GM19438 (cell line): ENCODE data around the gene TTLL8.
"Not testable (repeated sequence)": the region's sequence is repeated elsewhere in the genome, so short reads cannot be mapped to it uniquely, and the experiment has no call there.

Source experiments
- ATAC-seq: cut with Tn5 transposase; IDR thresholded peaks from one replicate; pipeline ENCODE4 v1.9.1; 2021; ENCODE audit warnings: low read depth; ENCODE audit not compliant: unreplicated experiment

TTLL8 gene

DNA sequence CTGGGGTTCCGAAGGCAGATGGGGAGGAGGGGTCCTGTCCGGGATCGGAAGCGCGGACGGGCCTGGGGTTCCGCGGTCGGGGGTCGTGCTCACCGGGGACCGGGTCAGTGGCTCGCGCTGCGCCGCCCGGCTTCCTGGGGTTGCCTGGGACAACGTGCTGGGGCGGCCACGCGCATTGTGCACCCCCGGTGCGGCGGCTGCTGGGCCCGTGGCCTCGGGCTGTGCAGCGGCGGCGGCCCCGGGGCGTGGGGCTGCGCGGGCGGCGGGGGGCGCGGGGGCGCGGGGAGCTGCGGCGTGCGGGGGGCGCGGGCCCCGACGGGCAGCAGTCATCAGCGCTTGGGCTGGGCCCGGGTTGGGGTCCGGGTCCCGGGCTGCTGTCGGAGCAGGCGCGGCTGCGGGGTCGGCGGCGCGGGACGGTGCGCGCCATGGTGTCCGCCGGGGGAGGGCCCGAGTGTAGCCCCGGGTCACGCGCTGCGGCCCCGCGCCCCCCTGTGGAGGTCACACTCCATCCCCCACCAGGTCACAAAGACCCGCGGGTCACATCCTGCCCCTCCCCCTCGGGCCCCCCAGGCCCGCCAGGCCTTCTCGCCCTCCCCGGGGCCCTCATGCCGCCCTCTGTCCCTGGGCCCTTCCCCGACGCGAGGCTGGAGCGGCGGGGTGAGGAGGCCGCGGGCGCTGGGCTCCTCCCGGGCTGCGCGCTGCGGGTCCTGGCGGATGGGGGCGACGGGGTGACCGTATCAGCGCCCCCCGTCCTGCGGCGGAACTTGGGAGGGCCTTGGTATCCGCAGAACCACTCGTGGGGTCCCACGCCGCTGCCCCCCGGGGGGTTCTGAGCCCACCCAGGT is at the start of gene TTLL8:
Gene TTLL8 (minus strand): TSS at position 238 of the 845 bp plus-strand sequence.
- ATAC-seq = no peak

DNA sequence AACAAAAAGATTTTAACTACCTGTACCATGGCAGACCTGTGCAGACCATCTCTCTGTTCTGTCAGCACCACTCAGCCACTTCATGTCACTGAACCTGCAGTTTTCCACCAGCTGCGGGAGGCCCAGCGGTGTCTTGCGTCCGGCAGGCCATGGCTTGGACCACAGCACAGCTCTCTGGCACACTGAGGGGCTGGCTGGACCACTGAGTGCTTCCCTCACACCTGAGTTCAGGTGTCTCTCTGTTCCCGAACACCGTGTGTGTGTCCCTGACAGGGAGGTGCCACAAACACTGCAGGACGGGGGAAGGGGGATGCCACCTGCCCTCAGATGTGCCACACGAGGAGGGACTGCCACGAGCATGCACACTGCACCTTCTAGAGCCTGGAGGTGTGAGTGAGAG is 49.4 kb upstream of the TTLL8 start:
- no peak for ATAC-seq

DNA sequence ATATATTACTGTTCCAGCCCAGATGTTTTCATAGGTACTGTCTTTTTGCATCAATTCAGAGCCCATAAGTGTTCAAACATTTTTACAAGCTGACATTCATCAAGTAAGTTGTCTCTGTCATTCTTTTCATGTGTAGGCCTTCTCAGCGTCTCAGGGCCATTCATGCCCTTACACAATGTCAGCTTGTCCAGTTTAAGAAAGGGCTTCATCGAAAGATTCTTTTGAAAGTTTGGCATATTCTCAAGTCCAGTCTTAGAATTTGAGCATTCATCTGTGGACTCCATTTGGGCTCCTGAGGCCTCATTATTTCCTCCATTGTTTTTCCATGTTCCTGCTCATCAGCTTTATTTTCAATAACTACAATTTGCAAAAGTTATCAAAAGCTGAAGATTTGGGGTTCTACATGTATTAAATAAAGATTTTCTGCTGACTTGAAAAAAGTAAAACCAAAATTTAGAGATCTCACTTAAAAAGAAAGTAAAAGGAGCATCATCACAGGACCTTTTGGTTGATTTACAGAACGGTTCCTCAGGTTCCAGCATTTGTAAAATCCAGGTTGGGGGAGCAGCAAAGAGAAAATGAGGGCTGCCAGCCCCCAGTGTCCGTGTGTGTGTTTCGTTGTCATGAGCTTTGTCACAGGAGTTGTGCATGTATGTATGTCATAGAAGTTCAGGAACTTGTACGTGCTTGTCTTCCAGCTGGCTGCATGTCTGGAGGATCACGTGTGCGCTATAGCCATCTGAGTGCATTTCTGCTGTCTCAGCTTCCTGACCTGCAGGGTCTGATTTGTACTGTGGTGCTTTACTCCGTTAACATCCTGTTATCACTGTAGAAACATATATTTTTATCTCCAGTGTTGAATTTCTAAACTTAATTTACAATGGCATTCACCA is 47.4 kb upstream of the TTLL8 start:
- no peak for ATAC-seq

DNA sequence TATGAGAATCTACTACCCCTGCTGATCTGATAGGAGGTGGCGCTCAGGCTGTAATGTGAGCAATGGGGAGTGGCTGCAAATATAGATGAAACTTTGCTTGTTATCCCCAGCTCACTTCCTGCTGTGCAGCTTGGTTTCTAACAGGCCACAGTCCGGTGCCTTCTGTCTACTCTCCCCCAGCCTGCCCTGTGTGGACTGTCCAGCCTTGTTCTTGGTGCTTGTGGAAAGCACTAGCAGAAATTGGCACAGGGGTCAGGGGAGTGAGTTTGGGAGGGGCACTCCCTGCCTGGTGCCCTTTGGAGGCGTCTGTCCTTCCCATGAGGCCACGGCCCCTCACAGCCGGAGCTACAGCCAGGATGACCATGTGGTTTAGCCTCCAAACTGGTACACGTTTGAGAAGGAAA is 46.0 kb upstream of the TTLL8 start:
- ATAC-seq = no peak

DNA sequence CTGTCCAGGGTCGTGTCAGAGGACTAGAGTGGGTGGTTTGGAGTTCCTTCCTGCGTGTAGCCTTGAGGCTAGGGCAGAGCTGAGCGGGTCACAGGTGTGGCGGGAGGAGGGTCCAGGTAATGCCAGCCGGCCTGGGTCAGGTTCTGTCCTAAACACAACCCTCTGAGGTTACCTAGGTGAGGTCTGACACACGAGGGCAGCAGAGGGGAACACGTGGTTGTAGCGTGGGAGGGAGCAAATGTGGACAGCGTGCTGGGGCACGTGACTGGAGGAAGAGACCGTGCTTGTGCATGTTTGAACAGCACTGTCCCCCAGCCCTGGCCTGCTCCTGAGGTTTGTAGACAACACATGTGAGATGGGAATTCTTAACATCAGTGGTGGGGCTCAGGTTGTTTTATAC is 44.8 kb upstream of the TTLL8 start:
- no peak for ATAC-seq

DNA sequence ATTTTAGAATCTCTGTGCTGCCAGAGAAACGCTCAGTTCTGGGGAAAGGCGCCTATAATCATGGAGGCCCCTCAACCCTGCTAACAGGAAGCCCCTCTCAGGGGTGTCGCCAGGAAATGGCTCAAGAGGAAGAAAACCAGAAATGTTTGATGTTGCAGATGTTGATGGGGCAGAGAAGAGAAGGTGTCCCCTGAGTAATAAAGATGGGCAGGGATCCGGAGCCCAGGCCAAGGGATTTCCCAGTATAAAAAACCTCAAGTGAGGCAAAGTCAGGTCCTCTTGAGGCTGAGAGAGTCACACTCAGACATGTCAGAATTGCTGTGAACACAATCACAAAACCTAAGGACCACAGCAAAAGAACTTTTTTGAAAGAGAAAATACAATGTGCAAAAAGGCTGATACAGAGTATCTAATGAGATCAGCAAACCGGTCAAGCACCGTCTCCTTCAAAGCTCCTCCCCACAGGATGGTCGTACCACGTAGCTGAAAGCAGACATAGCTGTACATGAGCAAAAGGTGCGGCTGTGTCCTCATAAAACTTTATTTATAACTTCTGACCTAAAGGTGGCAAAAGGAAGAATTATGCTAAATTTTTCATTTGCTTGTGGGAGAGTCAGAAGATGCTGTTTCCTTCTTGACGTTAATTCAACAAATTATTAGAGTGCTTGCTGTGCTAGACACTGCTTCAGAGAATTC is 43.9 kb upstream of the TTLL8 start:
- no peak for ATAC-seq

DNA sequence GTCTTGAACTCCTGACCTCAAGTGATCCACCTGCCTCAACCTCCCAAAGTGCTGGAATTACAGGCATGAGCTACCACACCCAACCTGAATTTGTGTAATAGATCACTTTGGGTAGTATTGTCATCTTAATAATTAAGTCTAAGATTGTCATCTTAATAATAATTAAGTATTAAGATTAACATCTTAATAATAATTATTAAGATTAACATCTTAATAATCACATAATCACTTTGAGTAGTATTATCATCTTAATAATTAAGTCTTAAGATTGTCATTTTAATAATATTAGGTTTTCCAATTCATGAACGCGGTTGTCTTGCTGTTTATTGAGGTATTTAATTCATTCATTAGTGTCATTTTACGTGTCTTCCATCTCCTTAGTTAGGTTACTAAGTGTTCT is 40.0 kb upstream of the TTLL8 start:
- no peak for ATAC-seq

DNA sequence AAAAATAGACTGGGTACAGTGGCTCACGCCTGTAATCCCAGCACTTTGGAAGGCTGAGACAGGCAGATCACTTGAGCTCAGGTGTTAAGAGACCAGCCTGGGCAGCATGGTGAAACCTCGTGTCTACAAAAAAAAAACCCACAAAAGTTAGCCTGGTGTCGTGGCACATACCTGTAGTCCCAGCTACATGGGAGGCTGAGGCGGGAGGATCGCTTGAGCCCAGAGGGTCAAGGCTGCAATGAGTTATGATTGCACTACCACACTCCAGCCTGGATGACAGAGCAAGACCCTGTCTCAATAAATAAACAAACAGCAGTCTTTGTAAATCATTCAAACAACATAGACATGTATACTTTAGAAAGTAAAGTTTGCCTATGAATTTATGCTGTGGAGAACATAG is 34.2 kb upstream of the TTLL8 start:
- no peak for ATAC-seq

DNA sequence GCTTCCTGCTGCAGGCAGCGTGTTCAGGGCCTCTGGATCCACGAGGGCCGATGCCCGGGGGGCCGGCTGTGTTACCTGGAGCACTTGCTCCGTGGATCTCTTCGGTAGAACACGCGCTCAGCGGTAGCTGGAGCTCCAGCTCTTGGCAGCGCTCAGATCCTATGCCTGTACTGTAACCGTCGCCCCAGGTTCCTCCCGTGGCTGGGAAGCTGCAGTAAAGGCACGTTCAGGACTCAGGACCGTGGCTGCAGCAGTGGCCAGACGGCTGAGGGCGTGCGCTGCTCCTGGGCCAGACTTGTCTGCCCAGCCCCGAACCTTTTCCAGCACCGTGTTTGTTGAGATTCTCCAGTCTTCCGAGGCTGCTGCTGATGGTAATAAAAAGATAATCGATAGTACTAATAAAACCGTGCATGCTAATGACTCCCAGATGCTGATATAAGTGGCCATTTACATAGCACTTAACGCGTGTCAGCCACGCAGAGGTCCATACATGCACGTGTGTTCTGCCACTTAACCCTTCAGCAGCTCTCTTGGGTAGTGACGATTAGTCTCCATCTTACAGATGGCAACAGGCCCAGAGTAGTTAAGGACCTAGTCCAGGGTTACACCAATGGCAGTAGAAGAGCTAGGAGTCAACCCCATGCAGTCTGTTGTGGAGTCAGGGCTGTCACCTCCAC is 33.1 kb upstream of the TTLL8 start:
- no peak for ATAC-seq

DNA sequence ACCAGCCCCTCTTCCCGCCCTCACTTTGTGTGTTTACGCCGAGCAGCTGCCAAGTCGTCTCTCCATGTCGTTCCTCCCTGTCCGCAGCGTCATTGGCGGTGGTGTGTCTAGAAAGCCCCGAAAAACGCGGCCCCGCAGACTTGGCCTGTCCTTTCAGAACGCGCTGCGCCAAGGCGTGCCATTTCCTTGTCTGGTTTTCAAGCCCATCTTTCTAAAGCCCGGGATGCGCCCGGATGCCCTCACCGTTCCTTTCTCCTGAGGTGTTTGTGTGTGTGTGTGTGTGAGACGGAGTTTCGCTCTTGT is 32.3 kb upstream of the TTLL8 start:
- ATAC-seq = no peak

DNA sequence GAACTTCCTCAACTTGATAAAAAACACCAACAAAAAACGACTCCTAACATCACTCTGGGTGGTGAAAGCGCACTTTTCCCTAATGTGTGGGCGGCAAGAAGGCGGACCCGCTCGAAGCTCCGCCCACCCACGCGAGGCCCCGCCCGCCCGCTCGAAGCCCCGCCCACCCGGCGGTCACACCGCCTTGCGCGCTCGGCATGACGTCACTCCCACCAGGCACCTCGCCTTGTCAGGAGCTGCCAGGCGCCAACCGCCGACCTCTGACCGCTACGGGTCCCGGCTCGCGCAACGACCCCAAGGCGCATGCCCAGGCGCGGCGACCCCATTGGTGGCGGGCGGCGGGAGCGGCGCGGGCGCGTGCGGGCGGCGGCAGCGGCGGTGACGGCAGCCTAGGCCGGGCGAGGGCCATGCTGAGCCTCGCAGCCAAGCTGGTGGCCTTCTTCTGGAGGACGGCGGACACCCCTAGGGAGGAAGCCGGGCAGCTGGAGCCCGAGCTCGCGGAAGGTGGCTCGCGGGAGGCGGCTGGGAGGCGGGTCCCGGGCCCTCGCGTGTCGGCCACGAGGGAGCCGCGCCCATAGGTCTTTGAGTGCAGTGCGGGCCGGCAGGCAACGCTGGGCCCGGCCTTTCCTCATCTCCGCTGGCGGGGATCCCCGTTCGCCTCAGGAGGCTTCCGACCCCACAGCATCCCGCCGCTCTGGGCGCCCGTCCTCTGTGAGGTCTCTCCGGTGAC is 31.7 kb upstream of the TTLL8 start, which contains the start of gene MOV10L1:
Gene MOV10L1 (plus strand): TSS at position 325 of the 730 bp plus-strand sequence. CDS start 83 bp downstream, at position 408.
- ATAC-seq = no peak

DNA sequence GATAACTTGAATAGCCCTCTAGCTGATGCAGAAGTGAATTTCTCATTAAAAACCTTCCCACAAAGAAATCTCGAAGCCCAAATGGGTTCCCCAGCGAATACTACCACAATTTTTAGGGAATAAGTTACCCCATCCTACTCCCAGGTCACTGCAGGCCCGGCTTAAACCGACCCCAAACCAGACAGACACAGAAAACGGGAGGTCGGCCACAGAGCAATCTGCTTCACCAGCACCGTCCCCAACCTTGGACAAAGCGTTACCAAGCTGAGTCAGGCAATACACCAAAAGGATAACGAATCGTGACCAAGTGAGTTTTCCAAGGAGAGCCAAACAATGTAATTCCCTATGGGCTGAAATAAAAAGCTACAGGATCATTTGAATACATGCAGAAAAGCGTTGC is 31.1 kb upstream of the TTLL8 start:
- no peak for ATAC-seq

DNA sequence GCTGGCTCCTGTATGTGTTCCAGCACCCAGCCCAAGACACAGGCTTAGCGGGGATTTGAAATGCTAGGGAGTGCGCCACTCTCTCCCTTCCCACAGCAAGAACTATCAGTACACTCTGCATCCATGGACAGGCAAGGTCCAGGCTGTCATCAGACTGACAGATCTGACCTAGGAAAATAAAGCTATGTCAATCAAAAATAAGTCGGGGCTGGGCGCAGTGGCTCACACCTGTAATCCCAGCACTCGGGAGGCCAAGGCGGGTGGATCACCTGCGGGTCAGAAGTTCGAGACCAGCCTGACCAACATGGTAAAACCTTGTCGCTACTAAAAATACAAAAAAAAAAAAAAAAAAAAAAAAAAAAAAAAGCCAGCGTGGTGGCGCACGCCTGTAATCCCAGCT is 30.0 kb upstream of the TTLL8 start:
- no peak for ATAC-seq

DNA sequence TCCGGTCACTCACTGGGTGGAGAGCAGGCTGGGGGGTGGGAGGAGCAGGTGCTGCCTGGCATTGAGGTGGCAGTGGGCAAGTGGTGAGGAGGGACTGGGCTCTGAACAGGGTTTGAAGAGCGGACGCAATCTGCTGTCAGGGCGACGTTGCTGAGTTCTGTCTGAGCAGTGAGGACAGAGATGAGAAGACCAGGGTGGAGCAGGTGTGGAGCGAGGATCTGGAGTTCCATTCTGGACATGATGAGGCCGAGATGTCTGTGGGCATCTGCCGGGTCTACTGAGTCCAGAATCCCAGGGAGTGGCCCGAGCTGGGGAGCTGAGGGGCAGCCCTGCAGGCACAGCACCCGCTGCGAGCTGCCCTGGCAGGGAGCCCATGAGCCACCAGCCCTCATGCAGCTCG is 29.5 kb upstream of the TTLL8 start:
- no peak for ATAC-seq

DNA sequence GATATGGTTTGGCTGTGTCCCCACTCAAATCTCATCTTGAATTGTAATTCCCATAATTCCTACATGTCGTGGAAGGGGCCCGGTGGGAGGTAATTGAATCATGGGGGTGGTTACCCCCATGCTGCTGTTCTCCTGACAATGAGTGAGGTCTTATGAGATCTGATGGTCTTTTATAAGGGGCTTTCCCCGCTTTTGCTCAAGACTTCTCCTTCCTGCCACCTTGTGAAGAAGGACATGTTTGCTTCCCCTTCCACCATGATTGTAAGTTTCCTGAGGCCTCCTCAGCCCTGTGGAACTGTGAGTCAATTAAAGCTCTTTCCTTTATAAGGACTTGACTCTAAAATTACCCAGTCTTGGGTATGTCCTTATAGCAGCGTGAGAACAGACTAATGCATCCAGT is 28.9 kb upstream of the TTLL8 start:
- not testable (repeated sequence) for ATAC-seq

DNA sequence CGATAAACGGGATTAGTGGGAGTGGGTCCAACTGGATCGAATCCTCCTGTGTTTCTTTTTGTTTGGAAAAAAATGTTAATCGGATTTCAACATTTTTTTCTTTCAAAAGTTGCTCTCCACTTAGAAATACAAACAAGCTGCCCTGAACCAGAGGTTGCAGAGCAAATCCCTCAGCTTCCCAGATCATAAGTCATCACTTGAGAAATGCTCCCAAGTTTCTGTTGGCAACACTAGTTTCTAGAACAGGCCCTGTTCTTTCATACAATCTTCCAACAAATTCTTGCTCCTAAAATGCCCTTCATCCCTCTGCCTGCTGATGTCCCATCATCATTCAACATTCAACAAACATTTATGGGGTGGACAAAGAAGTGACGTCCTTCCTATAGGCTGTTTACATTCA is 28.4 kb upstream of the TTLL8 start:
- ATAC-seq = no peak

DNA sequence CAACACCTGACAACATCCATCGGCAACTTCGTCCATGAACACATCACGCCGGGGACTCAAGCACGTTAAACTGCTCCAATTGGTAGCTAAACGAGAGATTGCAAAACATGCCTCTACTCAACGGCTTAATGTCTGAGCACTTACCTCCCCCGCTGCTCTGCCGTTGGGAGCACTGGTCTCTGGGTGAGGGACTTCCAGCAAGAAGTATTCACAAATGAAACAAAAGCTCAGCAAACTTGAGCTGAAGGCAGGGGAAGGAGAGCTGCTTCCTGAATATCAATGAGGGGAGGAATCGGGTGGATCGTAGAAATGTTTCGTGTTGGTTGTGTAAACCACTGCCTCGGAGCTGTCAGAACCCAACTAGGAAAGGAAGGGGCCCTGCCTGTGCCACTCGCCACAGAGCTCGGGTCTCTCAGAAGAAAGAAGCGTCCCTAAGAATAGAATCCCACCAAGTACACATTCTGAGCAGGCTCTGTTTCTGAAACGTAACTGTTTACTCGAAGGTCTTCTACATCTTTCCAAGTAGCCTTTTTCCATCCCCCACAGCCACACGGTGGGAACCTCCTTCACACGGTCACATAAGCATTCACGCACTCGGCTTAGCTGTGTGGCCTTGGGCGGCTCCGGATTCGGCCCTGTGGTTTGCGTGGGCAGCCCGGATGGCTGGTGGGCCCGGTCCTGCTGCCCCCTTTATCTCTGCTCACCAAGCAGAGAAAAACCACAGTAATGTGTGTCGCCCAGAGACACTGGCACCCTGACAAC is 27.3 kb upstream of the TTLL8 start, which contains the start of gene MLC1:
Gene MLC1 (minus strand): TSS at position 216 of the 762 bp plus-strand sequence. CDS start 524 bp downstream, outside the sequence.
- no peak for ATAC-seq

DNA sequence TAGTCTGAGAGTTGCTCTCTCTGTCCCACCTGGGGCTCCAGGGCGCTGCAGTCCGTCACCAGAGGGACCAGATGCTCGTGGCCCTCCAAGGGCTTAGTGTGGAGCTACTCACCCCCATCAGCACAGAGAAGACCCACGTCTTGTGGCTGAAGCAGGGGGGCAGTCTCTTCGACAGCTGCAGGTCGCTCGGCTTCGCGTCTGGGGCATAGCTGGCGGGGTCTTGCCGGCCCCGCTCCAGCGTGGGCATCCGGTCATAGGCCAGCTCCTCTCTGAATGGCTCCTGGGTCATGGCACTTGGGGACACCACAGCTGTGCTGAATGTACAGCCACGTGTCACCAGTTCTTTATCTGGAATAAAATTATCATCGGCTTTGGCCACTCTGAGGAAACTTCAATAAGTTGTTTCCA is 26.5 kb upstream of the TTLL8 start:
- ATAC-seq = no peak

DNA sequence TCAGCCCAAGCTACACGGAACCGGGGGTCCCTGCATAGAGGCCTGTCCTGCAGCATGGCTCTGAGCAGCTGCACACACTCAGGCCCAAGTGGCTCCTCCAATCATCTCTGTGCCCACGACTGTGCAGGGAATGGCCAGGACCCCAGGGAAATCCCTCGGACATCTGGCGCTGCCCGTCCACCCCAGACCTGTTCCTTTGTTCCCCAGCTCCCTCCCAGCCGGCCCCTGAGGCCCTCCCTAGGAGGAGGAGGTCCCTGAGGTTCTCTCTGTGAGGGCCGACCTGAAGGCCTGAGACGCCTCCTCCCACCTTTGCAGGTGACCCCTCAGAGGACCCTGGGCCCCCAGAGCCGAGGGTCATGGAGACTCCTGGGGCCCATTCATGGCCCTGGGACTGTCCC is 26.0 kb upstream of the TTLL8 start:
- no peak for ATAC-seq
